Activated T-cell treated with anti-CD3 and anti-CD28 coated beads for 24 hours (primary cell): Measurements from ENCODE around the gene KCNH3.
A peak's percentile ranks its signal among the peaks of the same experiment; 100 is the strongest.

Experiments used
- DNase-seq: peaks from one replicate; pipeline ENCODE4 v3.0.0-alpha.2; 2020; ENCODE audit warnings: low read depth

KCNH3 gene

DNA sequence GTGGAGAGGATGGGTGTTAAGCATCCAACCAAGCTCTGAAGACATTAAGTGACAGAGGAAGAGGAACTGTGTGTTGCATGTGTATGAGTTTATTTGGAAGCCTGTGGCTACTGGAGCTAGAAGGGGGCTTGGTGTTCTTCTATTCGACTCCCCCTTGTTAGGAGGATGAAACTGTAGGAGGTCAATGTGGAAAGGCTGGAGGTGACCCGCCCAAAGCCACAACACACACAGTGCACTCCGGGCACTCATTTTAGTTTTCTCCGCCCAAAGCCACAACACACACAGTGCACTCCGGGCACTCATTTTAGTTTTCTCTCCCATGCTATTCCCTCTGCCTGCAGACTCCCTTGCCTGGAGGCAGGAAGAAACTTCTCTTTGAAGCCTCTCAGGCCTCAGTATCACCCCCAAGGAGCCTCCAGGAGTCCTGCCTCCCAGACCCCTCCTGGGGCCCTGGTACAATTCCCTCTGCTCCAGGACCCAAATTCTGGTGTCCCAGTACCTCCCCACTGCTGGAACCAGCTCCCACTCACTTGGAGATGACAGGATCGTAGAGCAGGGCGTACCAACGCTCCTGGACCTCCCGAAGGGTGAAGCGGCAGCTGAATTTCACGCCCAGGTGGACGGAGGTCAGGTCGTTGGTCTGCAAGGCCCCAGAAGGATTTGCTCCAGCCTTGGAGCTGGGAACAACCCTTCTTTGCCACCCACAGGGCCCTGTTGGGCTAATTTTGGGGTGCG, 25.3 kb downstream of the KCNH3 start:
- DNase-seq: no peak

DNA sequence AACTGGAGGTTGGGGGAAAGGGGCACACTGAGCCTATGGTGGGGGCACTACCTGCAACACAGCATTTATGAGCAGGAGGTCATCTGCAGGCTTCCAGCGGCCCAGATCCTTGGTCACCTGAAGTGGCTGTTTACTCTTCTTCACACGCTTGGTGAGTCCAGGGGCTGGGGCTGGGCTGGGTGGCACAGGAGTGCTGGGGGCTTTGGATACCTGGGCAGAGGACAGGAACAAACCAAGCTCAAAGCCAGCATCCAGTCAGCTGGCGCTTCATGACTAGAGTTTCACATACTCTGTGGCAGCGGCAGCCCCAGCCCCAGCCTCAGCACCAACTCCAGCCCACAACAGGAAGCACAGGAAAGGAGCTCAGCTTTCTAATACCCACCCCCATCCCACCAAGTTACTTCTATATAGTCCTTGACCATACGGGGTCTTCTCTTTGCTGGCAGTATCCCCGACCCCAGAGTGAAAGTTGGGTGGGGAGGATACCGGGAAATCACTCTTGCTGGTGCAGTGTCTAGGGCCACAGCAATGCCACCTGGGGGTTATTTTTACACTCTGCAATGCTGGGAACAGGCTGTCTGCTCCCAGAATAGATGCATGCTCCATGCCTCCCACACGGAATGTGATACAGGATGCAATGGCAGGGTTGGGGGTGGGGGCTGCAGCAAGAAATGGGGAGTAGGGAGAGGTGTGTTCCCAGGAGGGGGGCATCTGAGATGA, 26.0 kb downstream of the KCNH3 start:
- DNase-seq: no peak

DNA sequence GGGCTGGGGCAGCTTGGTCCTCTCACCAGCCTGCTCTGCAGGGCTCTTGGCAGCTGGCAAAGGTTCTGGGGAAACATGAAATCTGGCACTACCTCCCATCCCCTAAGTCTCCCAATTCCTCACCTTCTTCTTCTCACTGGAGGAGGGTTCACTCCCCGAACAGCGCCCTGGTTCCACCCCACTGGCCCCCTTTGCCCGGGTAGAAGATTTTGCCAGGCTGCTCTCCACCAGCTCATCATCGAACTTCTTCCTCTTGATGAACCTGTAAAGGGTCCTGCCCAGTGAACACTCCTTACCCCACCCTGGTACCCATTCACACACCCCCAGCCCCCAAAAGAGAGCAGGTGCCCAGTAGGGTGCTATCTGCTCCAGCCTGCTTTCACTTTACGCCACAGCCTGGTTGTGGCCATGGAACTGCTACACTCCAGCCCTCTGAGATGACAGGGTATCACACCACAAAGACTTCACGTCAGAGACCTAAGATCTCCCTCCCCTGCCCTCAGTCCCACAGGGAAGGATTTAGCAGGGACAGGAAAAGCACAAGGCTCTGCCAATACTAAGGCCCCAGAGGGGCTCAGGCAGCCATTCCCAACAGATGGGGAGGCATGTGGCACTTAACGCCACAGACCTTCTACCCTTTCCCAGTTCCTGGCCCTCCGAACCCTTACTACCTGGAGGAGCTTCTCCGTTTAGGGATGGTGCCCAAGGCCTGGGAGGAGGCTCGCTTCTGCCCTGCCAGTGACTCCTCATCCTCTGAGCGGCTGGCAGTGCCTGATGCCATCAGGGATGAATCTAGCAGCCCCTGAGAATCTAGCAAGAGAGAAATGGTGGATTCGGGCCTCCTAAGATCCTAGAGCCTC, 26.8 kb downstream of the KCNH3 start:
- DNase-seq: no peak

DNA sequence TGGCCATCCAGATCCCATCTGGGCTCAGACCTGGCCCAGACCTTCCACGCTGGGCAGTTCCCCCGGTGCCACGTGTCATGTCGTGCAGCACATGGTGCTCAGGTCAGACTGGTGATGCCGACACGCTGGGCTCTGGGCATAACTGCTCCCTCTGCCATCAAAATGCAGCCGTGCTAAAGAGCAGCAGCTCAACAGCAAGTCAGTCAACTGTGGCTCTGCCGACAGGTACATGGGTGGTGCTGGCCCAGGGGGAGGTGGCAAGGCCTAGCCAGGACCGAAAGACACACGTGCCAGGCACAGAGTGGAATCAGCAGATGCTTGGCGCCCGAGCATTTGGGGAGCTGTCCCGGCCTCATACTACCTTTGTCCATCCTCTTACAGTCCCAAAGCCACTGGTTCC, 27.5 kb downstream of the KCNH3 start:
- no peak for DNase-seq

DNA sequence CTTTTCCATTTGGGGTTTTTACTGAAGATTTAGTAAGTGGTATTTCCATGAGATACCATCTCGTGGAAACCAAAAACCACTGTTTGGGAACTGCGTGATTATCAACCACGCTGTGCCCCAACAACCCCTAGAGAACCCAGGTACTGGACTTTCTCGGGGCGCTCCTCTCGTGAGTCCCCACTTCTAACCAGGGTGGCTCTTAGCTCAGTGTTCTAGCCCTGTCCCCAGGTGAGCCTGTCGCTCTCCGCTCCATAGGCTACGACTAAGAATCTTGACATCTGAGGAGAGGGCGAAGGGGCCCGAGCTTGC, 28.4 kb downstream of the KCNH3 start:
- no peak for DNase-seq

DNA sequence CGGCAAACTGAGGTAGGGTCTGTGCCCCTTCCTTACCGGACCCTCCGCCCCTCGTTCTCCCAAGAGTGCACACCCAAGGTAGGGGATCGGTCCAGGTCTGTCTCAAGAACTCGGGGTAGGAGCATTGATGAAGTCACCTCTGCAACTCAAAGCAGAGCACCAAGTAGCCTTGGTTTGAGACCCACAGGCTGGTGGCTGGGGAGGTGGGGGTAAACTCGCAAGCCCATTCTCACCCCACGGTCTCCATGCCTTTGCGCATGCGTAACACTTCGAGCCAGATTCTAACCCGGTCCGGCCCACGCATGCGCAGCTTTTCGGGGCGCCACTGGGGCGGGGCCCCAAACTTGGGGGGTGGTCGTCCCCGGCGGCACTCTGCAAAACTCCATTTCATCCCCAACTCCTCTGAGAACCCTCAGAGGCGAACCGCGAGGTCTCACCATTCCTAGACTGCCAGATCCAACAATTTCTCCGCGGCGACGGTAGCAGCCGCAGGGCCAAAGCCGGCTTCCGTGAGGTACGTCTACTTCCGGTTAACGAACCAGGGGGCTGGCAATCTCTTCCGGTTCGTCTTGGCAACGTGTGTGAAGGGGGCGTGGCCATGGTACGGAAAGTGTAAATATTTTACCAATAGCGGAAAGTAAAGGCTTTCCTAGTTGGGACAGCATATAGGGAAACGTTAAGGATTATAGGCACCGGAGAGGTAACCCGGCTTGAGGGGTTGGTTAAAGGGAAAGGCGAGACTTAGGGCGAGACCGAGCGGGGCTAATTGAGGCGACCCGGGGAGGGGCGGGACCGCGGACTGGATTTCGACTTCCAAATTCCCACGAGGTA, 29.0 kb downstream of the KCNH3 start, which contains the start of gene MCRS1:
Gene MCRS1, minus strand, starts transcription at position 532 of the 831 bp plus-strand sequence. CDS start 1,411 bp downstream, outside the sequence.
- peak; percentile 84 for DNase-seq

DNA sequence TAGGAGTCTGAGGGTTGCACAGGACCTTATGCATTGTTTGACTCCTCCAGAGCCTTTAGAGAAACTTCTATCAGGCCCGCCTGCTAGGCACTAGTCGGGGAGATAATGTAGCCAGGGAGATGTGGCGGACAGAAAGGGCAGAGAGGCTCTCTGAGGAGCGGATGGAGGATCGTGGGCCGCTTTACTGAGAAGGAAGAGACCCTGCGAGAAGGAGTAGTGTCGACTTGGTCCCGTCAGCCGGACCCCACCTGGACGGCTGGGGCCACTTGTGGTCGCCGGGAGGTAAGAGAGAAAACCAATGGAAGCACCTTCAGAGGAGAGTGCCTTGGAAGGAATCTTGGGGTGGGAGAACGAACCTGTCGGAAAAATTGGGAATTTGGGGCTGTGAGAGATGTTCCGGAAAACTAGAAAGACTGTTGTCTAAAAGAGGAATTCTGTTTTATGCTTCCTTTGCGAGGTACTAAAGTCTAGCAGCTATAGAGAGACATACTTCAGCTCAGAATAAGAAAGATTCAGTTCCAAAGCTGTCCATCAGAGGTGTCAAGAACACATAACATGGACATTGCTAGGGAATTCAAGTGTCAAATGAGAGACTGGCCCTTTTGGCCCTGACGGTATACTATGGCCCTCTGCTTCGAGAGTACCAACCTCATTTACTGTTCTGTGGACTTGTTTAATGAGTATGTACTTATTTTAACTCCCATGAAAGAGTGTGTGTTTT, 29.8 kb downstream of the KCNH3 start:
- DNase-seq: no peak

DNA sequence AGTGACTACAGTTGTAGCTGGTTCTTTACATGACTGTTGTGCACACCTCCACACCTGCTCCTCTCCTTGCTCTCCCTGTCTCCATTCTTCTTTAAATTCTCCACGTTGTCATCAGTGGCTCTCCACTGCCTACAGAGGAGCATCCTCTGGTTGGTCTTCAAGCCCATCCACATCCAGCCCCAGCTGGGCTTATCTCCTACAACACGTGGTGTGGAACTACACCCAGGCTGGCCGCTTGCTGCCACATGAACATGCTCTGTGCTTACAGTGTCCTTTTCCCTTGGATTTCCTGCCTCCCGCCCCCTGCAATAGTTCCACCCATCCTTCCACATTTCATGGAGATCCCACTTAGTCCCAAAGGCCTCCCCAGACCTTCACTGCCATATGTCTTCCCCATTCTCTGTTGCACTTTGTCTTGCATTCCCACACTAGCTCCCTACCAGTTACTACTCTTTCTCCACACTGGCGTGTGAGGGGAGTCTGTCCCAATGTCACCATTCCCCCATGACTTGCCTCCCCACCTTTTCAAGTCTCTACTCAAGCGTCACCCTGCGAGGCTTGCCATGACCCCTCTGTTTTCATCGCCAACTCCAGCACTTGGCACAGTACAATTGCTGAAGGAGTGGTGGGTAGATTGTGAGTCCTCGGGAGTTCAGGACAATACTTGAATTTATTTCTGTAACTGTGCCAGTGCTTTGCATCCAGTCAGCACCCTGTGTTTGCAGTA, 38.9 kb downstream of the KCNH3 start:
- DNase-seq: no peak

DNA sequence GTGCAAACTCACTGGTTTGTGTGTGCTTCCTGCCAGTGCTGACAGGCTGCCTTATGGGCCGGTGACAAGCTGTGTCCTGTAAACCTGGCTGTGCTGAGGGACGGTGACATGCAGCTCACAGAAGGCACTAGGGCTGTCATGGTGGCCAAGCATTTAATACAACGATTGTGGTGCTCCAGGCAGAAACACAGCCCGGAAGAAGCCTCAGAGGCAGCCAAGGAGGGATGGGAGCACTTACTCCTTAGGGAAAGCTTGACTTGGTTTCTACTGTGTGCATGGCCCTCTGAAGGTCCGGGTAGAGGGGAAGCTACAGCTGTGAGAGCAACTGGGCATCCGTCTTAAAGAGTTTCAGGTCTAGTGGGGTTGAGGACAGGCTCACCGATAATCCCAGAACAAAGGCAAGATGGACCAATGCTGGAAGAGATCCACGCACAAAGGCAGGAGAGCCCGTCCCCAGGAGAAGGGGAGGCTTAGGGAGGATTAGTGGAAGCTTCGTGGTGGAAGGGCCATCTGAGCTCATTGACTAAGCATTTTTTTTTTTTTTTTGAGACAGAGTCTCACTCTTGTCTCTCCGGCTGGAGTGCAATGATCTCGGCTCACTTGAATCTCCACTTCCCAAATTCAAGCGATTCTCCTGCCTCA, 39.8 kb downstream of the KCNH3 start:
- DNase-seq: no peak

DNA sequence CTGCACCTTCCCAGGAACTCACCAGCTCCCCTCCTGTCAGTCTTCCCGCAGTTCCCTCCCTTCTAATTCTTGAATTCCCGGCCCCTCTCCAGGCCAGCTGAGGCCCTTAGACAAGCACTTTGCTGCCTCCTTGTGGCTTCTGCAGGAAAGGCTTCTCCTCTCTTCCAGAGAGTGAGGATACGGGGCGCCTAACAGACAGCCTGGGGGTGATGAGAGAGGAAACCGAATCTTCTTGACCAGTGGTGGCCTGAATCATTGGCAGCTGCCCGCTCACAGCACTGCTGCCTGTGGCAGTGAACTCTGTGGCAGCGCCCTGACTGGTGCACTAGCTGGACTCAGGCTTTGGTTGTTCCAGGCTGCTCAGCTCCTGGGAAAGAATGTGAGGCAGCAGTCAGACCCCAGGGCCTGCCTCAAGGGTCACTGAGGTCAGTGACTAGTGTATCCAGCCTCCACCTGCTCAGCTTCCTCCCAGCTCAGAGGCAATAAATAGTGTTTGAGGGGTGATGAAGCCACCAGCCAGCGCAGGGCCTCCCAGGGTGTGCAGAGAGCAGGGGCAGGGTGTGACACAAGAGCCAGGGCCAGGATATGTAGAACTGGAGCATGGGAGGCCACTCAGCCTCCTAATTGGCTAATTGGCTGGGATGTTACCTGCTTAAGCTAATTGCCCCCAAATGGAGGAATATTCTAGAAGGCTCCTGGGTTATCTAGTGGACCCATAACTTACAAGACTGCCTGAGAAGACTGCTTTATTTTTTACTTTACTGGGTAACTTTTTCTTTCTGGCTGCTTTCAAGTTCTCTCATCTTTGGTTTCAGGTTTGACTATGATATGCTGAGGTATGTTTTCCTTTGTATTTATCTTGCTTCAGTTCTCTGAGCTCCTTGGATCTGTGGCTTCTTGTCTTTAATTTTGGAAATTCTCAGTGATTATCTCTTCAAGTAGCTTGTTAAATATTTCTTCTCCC, 42.0 kb downstream of the KCNH3 start:
- peak; percentile 28 for DNase-seq

DNA sequence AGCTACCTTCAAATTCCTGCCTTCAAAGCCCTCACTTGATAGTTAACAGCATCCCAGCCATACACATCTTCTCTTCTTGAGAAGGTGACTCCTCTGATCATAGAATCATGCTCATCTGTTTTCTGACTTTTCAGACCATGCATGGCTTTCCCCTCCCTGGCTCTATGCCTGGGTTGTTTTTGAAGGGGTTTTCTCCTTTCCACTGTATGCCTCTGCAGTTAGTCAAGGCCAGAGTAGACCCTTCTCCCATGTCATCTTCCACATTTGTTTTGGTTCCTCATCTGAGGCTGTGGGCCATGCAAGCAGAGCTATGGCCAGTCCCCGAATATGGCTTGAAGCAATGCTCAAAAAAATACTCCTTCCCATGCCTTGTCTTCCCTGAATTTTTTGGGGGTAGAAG, 43.4 kb downstream of the KCNH3 start:
- no peak for DNase-seq

DNA sequence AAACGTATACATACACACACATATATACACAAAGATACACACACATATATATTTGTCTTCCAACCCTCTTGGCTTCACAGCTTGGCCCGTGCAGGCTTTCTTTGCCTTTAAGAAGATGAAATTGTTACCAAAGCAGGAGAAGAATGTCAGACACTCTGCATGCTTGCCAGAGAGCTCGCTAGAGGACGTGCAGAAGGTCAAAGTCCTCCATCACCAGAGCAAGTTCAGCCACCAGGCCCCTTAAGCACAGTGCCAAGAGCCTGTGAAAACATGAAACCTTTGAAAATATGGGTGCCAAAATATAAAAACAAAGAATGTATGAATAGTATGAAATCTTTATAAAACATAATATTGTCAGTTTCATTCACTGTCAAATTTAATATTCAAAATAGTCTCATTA, 44.0 kb downstream of the KCNH3 start:
- DNase-seq: no peak

DNA sequence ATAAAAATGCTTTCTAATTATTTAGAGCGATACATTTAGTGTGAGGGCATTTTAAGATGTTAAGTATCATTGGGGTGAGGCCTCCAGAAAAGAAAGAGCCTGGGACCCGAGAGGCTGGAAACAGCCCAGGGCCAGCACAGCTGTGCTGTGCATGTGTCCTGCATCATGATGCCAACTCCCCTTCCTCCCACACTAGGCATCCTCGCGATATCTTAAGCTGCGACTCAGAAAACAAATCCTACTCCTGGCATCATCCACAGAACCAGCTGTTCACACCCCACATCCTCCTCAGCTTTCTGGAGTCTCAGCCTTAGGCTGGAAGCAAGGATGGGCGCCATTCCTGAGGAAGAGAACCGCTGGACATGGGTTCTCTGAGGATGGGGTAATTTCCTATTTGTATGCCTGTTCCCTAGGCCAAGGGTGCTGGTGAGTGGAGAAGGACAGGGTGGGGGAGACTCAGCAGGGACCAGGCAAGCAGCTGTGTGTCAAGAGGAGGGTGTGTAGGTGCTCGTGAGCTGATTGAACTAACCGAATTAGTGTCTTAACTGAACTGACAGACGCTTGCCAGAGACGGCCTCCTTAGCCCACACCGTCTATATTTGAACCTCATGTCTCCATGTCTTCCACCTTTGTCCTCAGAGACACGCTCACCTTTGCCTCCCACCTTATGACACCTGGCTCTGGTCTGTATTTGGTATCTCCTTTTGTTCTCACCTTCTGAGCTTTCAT, 44.7 kb downstream of the KCNH3 start:
- DNase-seq: no peak

DNA sequence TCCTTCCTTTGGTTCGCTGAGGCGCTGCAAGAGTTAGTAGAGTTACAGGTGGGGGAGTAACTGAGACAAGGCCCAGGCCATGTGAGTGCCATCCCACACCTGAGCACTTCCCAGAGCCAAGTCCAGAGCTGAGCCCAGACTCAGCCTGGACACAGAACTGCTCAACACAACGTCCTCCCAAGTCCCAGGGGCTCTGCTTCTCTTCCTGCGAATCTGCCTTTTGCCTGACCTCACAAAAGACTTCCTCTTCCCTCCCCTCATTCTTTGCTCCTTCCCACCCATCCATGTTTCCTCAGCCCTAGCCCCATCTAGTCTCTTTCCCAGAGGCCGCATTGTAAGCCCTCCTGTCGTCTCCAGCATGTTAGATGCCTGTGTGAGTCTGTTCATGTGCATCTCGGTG, 45.8 kb downstream of the KCNH3 start:
- no peak for DNase-seq

DNA sequence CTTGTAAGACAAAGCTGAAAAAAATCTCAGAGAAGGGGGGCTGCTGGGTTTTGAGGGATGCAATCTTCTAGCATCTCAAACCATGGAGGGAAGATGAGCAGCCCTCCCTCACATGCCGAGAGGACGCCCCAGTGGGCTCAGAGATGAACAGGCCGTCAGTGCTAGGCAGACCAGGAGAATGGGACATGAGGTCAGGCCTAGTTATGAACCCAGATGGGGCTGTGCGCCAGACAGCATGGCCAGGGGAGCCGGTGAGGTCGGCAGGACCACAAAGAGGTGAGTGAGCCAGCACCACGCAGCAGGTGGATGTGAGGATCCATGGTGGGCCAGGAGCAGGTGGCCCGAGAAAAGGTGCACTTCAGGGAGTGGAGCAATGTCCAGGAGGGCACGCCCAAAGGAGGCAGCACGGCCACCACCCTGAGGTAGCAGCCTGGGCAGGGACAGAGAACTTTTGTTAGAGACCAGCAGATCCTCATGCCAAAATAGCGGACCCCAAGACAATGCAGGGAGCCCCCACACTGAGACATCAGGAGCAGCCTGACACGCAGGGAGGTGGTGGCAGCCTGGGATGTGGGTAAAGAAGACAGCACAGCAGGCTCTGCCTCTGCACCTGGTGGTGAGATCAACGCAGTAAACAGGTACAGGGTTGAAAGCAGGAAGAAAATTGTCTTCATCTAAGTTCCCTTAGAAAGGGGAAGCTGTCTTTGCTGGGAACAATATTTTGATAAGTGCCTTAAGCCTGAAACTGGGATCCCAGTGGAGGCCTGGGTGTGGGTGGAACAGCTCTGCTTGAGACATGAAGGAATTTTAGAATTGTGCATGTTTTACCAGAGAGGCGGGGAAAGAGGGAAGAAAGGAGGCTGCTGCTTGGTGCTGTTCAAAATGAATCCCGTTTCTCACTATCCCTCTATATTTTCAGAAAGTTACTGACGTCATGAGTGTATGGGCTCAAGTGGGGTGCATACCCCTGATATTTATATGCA, 46.9 kb downstream of the KCNH3 start:
- DNase-seq: no peak

DNA sequence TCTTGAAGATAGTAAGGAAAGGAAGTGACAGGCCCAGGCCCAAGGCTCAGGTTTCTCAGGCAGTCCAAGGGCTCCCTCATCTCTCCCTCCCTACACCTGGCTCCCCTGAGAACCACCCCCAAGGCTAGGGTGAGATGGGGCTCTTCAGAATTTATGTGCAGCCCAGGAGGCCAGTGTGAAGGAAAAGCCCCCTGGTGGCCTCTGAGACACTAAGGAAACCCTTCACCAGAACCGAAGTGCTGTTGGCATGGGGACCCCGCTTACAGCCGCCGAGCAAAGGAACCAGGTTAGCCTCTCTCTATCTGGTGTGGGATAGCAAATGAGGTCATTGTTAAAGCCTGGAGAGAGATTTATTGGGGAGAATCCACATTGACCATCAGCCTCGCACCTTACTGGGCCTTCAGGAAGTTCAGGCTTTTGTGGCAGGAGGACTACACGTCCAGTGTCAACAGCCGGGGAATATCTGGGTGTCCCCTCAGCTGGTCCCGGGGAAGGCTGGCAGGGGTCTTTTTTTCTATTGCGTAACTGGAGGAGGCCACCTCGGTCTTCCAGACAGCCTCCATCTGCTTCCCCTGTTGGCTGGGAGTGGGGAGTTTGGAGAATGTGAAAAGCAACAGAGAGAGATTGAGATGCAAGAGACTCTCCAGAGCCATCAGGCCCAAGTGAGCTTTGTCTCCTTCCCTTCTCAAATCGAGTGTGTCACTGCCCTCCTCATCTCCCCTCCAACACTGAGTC, 48.5 kb downstream of the KCNH3 start:
- DNase-seq: no peak
